Prostate gland (tissue), 2 donors: Measurements from ENCODE around the gene DGKB. TPM values are rescaled to one million over a fixed set of nuclear protein-coding genes. Genes with fewer than 3 reads are reported as not detected.

Source experiments
- DNase-seq: peaks from one replicate; pipeline ENCODE4 v3.0.0-alpha.2; 2019; ENCODE audit warnings: low spot score
- H3K27ac ChIP-seq, 2 donors: fragments of 200-600 bp; sonication (generic); 2 replicates each; pipeline ENCODE4 v1.5.1; 2017 to 2019
- H3K27me3 ChIP-seq: fragments of 200-600 bp; sonication (generic); replicated peaks from 2 replicates; pipeline ENCODE4 v1.5.1; 2019; ENCODE audit not compliant: insufficient read depth
- H3K36me3 ChIP-seq, 2 donors: fragments of 200-600 bp; sonication (generic); 1 replicate in 1 of 2; 2 replicates in 1 of 2; pipeline versions ENCODE4 v1.5.1 to v1.8.1; 2017 to 2019
- H3K4me1 ChIP-seq: fragments of 200-600 bp; sonication (generic); replicated peaks from 2 replicates; pipeline ENCODE4 v1.5.1; 2019
- H3K4me3 ChIP-seq, 2 donors: fragments of 200-600 bp; sonication (generic); 2 replicates each; pipeline ENCODE4 v1.5.1; 2017 to 2019
- H3K9me3 ChIP-seq: fragments of 200-600 bp; sonication (generic); 2 replicates; pipeline ENCODE4 v1.5.1; 2017
- CTCF ChIP-seq, 4 experiments: fragments of 200-600 bp in 2 of 4; fragments of 450-650 bp in 2 of 4; sonication (generic) in 2 of 4; IDR thresholded peaks; 1 replicate in 3 of 4; 2 replicates in 1 of 4; pipeline ENCODE4 v1.5.1; 2016 to 2019; ENCODE audit warnings: antibody characterized with exemption in 4 of 4, mild to moderate bottlenecking in 2 of 4, moderate library complexity in 2 of 4
- POLR2A ChIP-seq: fragments of 450-650 bp; IDR thresholded peaks from one replicate; pipeline ENCODE4 v1.6.1; 2016; ENCODE audit warnings: antibody characterized with exemption, mild to moderate bottlenecking
- POLR2AphosphoS5 ChIP-seq: sonication (generic); formaldehyde crosslinking; IDR thresholded peaks from one replicate; pipeline ENCODE4 v1.6.1; 2017; ENCODE audit warnings: antibody characterized with exemption
- WGBS: methylation state at CpG from one replicate; pipeline ENCODE4 v1.1.5; 2018; 5-methylcytosine and 5-hydroxymethylcytosine counted together
- intact Hi-C: fragments of 100-400 bp; cut with DNase I; formaldehyde crosslinking; loops from one replicate; pipeline ENCODE4 v1.14.2; 2022
- total RNA-seq, 2 donors: library from RNA; depleted of rRNA; stranded (reverse); fragments of >200 nt; gene quantifications; one replicate each; pipeline ENCODE4 v1.1.0, GENCODE V29; 2016

Gene DGKB
- total RNA-seq, 2 donors from 2014 or later, result 0.45 TPM; not detected in 1

GRCh38 chr7:14738086-14738485 lies 164.5 kb downstream of the DGKB start:
- Histone ChIP-seq H3K9me3 (no peaks in the 10 kb centered on the region), H3K4me1 (no peaks in the 10 kb centered on the region), H3K36me3 (no peaks in the 10 kb centered on the region), H3K27me3 (no peaks in the 10 kb centered on the region), H3K27ac (no peak overlapping the region), H3K4me3 (no peak overlapping the region)
- TF ChIP-seq CTCF (IDR thresholded peaks at IDR 0.05), result no peak
- no peak for TF ChIP-seq POLR2A
- TF ChIP-seq POLR2AphosphoS5, result no peak
- DNase-seq, result no peak
- intact Hi-C loops, result no loop called here
- 0% methylated on average over 1 of the region's 1 CpG for WGBS

- Histone ChIP-seq H3K4me1 (no peaks in the 10 kb centered on the region), H3K36me3 (no peaks in the 10 kb centered on the region), H3K4me3 (no peak overlapping the region), H3K27me3 (no peaks in the 10 kb centered on the region), H3K27ac (no peak overlapping the region), H3K9me3 (no peaks in the 10 kb centered on the region)
- no peak for DNase-seq
- 35% methylated on average over 9 of the region's 9 CpGs for WGBS
- intact Hi-C loops, result no loop called here
- TF ChIP-seq CTCF (IDR thresholded peaks at IDR 0.05) (no peak), POLR2AphosphoS5 (no peak), POLR2A (no peak)
Measured at GRCh38 chr7:14734839-14735321, 167.7 kb downstream of the DGKB start.

- TF ChIP-seq POLR2AphosphoS5 (no peak), POLR2A (no peak), CTCF (IDR thresholded peaks at IDR 0.05) (no peak)
- Histone ChIP-seq H3K27me3 (no peaks in the 10 kb centered on the region), H3K36me3 (no peaks in the 10 kb centered on the region), H3K27ac (no peak overlapping the region), H3K4me1 (no peaks in the 10 kb centered on the region), H3K4me3 (no peak overlapping the region), H3K9me3 (no peaks in the 10 kb centered on the region)
- 50% methylated on average over 3 of the region's 3 CpGs for WGBS
- no peak for DNase-seq
- intact Hi-C loops, result no loop called here
Measured at GRCh38 chr7:14720785-14721184, 181.8 kb downstream of the DGKB start.

GRCh38 chr7:14717816-14718215 lies 184.7 kb downstream of the DGKB start:
- no peak for DNase-seq
- Histone ChIP-seq H3K27me3 (no peaks in the 10 kb centered on the region), H3K4me1 (no peaks in the 10 kb centered on the region), H3K4me3 (no peak overlapping the region), H3K27ac (no peak overlapping the region), H3K36me3 (no peaks in the 10 kb centered on the region), H3K9me3 (no peaks in the 10 kb centered on the region)
- 20% methylated on average over 1 of the region's 1 CpG for WGBS
- intact Hi-C loops, result loop anchor here (2.0 kb wide), 1 partner anchor 299 kb away; no protein-coding TSS in a partner anchor
- TF ChIP-seq POLR2A (no peak), CTCF (IDR thresholded peaks at IDR 0.05) (peak in 3 of 4 experiments; percentile 54 to 66 (median 60))

GRCh38 chr7:14717169-14717568 lies 185.4 kb downstream of the DGKB start:
- DNase-seq, result no peak
- no peaks in the 10 kb centered on the region for H3K36me3 ChIP-seq
- no peak overlapping the region for H3K27ac ChIP-seq
- H3K27me3 ChIP-seq, result no peaks in the 10 kb centered on the region
- no peaks in the 10 kb centered on the region for H3K4me1 ChIP-seq
- H3K4me3 ChIP-seq, result no peak overlapping the region
- TF ChIP-seq POLR2A (no peak), POLR2AphosphoS5 (no peak), CTCF (IDR thresholded peaks at IDR 0.05) (no peak)
- intact Hi-C loops, result loop anchor here (2.0 kb wide), 1 partner anchor 300 kb away; no protein-coding TSS in a partner anchor
- H3K9me3 ChIP-seq, result no peaks in the 10 kb centered on the region
